Astrocyte of the hippocampus (primary cell): ENCODE measurements around the gene RELN.
"Not testable (repeated sequence)": the region's sequence is repeated elsewhere in the genome, so short reads cannot be mapped to it uniquely, and the experiment has no call there.

Source experiments
- DNase-seq: peaks from one replicate; pipeline ENCODE4 v3.0.0; 2011; ENCODE audit warnings: low read depth, low spot score

The RELN gene

DNA sequence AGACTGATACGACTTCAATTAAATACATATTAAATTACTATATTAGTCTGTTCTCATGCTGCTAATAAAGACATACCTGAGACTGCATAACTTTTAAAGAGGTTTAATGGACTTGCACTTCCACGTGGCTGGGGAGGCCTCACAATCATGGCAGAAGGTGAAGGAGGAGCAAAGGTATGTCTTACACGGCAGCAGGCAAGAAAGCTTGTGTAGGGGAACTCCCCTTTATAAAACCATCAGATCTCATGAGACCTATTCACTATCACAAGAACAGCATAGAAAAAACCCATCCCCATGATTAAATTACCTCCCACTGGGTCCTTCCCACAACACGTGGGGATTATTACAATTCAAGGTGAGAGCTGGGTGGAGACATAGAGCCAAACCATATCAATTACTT is 92.6 kb downstream of the RELN start:
- DNase-seq, result not testable (repeated sequence)

DNA sequence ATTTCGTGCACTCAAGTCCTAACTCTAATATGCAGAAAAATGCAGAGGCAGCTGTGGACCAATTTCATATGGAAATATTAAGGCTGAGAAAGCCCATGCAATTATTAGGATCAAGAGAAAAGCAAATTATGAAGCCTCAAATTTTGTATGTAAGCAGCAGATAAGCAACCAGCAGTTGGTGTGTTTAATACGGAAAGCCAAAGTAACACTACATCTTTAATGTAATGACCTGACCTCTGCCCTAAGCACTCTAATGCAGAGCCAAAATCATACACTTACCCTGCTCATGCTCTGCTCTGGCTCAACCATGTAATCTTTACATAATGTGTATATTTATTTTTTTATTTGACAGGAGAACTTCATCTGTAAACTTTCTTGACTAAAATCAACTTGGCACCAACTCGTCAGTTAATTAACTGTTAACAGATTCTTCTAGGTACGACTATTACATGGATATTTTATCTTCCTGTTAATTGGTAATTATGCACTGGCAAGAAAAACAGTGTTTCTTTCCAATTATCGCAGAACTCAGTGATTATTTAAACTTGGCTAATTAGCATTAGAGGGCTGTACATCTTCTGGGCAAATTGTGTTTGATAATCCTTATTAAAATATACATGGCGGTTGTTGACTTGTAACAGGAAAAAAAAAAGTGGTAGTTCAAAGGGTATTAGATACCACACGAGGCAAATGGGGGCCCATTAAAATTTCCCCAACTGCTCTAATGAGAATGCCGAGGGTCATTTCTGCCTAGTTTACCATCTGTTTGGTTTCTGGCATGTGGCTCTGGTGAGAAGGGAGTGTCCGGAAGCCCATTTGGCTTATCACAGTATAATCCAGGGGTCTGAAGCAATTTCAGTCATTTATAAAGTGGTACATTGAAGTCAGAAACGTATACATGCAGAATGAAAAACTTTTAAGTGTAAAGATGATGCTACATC is 94.5 kb downstream of the RELN start:
- DNase-seq, result no peak

GRCh38 chr7:103893350-103893749 is 96.1 kb downstream of the RELN start:
- DNase-seq, result no peak

DNA sequence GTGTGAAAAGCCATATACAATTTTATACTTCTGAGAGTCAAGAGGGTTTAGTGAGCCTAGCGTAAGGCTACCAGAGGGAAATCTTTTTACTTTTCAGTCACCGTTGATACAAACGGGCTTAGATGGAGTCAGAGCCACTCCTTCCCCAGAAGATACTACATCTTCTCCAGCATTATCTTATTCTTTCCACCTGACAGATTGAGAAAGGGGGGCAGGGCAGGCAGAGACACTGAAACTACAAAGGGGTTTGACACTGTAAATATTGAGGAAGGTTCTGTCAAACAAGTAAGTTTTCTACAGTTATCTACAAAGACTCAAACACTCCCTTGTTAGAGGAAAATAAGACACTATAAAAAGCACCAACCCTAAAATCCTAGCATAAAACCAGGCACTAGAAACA is 100.0 kb downstream of the RELN start:
- DNase-seq, result no peak

DNA sequence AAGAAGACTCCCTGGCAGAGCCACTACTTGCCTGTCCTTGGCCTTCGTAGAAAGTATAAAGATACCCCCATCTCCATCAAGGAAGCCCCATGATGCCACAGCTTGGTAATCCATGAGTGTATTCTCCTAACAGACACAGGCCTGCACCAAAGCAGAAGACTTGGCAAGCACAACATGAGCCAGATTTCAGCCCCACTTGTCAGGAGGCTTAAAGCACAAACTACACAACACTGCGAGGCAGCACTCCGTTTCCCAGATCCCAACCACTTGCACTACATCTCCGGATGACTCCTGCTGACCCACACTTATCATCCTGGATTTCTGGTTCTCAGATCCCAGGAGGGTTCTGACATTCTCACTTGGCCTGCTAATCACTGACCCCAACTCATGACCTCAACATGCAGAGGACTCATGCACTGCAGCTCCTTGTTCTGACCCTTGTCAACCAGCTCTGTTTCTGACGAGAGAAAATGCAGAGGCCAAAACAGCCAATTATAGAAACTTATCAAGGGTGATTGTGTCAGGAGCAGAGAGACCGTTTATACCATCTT is 100.8 kb downstream of the RELN start:
- DNase-seq, result no peak

DNA sequence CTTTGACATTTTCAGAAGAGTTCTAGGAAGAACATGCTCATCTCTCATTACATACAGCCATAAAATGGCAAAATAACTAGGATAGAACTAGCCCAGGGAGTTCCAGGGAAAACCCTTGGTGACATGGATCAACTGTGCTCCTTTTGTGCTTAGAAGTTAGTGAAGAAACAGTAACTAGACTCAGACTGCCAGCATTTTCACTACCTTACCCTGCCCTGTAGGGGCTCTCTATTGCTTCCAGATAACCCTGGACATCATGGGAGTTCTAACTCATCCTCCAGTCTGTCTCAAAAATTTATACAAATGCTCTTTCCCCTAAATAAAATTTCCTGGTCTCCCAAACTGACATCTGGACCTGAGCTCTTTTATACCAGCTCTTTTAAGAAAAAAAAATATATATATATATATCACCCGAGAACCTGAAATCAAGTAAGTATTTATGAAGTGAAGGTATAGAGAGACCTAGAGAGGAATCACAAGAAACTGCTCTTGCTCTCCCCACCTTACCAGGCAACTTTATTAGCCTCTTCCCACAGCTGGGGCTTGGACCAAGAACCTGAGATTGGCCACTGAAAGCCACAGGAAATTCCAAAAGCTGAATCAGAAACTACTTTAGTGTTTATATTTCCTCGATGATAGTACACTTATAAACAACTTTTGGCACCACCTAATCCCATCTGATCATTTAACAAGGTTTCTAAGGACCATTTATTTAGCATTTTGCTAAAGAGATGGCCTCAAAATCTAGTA is 101.4 kb downstream of the RELN start:
- DNase-seq, result no peak

DNA sequence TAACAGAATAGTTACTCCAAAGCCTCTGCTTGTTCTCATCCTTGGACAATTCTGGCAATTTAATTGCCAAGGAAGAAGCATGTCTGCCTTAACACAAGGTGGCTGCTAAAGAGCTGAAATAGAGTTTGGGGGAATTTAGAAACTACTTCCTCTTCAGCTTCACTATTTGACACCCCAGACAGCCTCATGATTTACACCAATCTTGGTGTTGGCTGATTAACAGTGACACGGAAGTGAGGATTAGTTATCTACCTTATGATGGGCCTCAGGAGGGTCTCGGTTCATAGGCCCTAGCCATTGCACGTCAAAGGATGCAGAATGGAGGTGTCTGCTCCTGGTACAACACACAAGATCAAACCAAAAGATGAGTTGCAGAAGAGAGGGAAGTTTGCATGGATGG is 102.4 kb downstream of the RELN start:
- no peak for DNase-seq

- no peak for DNase-seq
Observed at GRCh38 chr7:103879928-103880600, 109.4 kb downstream of the RELN start.

GRCh38 chr7:103879411-103879810 is 110.0 kb downstream of the RELN start:
- DNase-seq, result no peak

DNA sequence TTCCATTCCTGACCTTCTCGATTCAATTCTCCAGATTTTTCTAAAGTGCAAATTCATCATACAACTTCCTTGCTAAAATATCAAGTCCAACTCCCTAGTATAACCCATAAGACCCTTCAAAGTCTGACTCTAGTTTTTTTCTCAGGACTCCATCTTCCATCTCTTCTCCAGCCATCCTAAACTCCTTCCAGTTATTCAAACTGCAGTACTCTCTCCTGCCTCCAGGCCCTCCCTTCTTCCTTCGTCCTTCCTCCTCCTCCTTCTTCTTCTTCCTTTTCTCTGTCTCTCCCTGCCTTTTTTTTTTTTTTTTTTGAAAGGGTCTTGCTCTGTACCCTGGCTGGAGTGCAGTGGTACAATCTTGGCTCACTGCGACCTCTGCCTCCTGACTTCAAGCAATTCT is 111.9 kb downstream of the RELN start:
- no peak for DNase-seq

DNA sequence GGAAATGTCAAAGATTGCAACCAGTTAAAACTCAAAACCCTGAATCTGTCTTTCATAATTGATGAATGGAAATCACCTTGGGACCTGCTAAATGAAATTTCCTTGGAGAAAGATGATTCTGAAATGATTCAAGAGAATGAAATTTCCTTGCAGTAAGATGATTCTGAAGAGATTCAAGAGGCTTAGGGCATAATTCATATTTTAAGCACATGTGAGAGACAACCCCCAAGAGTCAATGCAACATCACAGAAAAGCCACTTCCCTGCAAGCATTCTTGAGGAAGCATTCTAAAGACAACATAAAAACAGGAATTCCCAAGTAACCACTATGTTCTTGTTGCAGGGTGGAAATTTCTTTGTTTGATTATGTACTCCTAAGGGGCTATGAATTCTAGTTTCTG is 113.7 kb downstream of the RELN start:
- DNase-seq, result no peak

GRCh38 chr7:103871473-103871872 is 118.0 kb downstream of the RELN start:
- DNase-seq, result no peak

DNA sequence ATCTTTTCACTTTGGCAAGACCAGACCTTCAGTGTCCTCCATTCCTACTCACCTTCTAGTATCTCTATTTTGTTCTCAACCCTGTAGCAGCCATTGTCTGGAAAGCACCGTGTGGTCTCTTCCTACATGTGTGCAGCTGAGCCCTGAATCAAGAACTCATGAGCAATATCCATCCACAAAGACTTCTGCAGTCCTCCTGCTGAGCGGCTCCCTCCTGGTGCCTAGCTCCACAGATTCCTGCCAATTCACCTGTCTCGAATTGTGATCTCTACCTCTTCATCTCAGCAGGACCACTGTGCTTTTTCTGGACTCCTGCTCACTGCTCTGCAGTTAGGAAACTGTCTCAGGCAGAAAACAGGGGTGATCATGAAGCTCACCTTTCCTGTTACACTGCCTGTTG is 118.8 kb downstream of the RELN start:
- DNase-seq, result no peak

DNA sequence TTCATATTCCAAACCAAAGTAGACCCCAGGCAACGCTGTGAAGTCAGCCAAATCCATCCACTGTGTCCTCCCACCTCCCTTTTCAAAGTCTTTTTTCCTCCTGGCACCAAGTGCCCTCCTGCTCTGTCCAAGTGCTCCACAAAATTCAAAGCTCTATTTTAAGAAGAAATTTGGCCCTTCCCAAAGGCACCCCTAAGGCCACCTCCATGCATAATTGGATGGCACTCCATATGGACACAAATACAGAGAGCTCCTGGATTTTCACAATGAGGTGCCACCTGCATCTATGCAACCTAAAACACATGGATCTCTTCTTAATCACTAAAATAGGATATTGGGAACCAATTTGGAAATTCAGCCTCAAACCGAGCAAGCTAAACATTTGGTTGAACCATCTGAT is 121.6 kb downstream of the RELN start:
- DNase-seq, result no peak

- DNase-seq, result no peak
Observed at GRCh38 chr7:103866919-103867318, 122.5 kb downstream of the RELN start.

DNA sequence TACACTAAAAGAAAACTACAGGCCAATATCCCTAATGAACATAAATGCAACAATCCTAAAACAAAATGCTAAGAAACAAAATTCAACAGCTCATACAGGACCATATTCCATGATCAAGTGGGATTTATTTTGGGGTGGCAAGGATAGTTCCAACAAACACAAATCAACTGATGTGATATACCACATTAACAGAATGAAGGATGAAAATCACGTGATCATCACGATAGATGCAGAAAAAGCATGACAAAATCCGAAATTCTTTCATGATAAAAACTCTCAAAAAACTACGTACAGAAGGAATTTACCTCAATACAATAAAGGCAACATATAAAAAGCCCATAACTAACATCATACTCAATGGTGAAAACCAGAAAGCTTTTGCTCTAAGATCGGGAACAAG is 124.0 kb downstream of the RELN start:
- DNase-seq, result no peak

- DNase-seq, result no peak
Observed at GRCh38 chr7:103862302-103863035, 127.0 kb downstream of the RELN start.

DNA sequence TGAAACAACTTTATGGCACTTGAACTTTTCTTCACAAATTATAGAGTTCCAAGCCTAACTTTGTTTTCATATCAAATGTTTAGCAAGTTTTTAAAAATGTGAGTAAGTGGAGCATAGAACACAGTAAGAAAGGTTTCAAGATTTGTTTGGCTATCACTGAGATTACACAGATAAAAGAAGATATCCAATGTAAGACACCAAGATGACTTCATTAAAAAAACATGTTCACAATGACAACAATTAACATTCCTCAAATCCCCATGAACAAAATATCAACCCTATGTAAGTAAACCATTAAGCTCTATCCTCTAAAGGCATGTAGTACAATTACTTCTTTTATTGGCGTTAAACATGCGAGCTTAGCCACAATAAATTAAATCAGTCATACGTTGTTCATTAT is 129.7 kb downstream of the RELN start:
- DNase-seq, result no peak

DNA sequence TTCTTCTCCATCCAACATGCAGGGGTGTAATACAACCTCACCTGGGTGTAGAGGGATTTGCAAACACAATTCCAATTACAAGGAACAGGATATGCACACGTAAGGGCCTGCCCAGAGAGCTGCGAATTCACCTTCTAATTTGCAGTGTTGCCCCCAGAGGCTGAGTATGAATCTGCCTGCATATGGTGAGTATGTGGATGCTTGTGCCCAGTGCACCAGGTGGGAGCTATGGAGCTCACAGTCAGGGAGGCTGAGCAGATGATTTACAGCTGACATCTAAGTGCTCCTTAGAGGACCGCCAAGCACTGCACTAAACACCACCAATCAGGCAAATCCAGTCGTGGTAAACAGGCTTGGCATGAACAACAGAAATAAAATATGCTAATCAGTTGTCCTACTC is 132.0 kb downstream of the RELN start:
- no peak for DNase-seq

- no peak for DNase-seq
Observed at GRCh38 chr7:103856929-103857328, 132.5 kb downstream of the RELN start.

- DNase-seq, result no peak
Observed at GRCh38 chr7:103855671-103856070, 133.8 kb downstream of the RELN start.
